HL-60 (cell line): Measurements from ENCODE around the gene SUPT3H.

ENCODE experiments used
- GABPA ChIP-seq: IDR thresholded peaks from 2 replicates; pipeline ENCODE4 v1.6.1; 2012; ENCODE audit warnings: low read depth
- POLR2AphosphoS5 ChIP-seq: IDR thresholded peaks from 2 replicates; pipeline ENCODE4 v1.6.1; 2012; ENCODE audit warnings: low read depth
- REST ChIP-seq: IDR thresholded peaks from 2 replicates; pipeline ENCODE4 v1.6.1; 2012; ENCODE audit warnings: low read depth; ENCODE audit not compliant: insufficient replicate concordance
- TF ChIP-seq, protein P1 (sequence below): IDR thresholded peaks from one replicate; pipeline ENCODE4 v1.5.1; 2011; ENCODE audit warnings: low read length, control low read depth, inconsistent platforms; ENCODE audit not compliant: insufficient read depth

- TF ChIP-seq, protein P1, sequence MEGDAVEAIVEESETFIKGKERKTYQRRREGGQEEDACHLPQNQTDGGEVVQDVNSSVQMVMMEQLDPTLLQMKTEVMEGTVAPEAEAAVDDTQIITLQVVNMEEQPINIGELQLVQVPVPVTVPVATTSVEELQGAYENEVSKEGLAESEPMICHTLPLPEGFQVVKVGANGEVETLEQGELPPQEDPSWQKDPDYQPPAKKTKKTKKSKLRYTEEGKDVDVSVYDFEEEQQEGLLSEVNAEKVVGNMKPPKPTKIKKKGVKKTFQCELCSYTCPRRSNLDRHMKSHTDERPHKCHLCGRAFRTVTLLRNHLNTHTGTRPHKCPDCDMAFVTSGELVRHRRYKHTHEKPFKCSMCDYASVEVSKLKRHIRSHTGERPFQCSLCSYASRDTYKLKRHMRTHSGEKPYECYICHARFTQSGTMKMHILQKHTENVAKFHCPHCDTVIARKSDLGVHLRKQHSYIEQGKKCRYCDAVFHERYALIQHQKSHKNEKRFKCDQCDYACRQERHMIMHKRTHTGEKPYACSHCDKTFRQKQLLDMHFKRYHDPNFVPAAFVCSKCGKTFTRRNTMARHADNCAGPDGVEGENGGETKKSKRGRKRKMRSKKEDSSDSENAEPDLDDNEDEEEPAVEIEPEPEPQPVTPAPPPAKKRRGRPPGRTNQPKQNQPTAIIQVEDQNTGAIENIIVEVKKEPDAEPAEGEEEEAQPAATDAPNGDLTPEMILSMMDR: no peak
- TF ChIP-seq REST: no peak
- no peak for TF ChIP-seq POLR2AphosphoS5
- no peak for TF ChIP-seq GABPA
Measured at GRCh38 chr6:44943541-44943940, 434.2 kb downstream of the SUPT3H start.
